Measurements from ENCODE around the gene SSBP2.

SSBP2 gene

DNA sequence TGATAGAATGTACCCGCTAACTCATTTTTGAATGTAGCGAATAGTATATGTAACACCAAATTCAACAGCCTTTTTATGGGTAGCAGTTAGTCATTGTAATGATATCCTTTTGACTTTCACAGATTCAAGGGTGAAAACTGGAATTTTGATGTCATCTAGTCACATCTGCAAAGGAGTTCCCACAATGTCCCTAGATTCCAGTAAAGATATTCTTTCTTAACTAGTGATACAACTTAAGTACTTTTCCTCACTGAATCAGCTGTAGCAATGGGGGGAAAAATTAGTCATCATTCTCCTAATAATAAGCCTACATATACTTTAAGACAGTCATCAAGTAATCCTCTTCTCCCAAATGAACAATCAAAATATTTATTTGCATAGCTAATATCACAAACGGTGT lies 11.5 kb upstream of the SSBP2 start:
- TF ChIP-seq, protein P1, sequence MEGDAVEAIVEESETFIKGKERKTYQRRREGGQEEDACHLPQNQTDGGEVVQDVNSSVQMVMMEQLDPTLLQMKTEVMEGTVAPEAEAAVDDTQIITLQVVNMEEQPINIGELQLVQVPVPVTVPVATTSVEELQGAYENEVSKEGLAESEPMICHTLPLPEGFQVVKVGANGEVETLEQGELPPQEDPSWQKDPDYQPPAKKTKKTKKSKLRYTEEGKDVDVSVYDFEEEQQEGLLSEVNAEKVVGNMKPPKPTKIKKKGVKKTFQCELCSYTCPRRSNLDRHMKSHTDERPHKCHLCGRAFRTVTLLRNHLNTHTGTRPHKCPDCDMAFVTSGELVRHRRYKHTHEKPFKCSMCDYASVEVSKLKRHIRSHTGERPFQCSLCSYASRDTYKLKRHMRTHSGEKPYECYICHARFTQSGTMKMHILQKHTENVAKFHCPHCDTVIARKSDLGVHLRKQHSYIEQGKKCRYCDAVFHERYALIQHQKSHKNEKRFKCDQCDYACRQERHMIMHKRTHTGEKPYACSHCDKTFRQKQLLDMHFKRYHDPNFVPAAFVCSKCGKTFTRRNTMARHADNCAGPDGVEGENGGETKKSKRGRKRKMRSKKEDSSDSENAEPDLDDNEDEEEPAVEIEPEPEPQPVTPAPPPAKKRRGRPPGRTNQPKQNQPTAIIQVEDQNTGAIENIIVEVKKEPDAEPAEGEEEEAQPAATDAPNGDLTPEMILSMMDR (IDR thresholded peaks at IDR 0.05), result no peak
- H3K36me3 ChIP-seq, result no peaks in the 10 kb centered on the region
- no peaks in the 10 kb centered on the region for H3K4me1 ChIP-seq (ENCODE audit: control insufficient read depth in 1 of 2, insufficient read depth in 1 of 2, low read depth in 1 of 2, low read length in 1 of 2)
- no peaks in the 10 kb centered on the region for H3K27me3 ChIP-seq
- no peaks in the 10 kb centered on the region for H3K9me3 ChIP-seq
- no peak overlapping the region for H3K4me3 ChIP-seq (ENCODE audit: low read depth in 1 of 2, low read length in 1 of 2)
- H3K27ac ChIP-seq, result no peak overlapping the region

DNA sequence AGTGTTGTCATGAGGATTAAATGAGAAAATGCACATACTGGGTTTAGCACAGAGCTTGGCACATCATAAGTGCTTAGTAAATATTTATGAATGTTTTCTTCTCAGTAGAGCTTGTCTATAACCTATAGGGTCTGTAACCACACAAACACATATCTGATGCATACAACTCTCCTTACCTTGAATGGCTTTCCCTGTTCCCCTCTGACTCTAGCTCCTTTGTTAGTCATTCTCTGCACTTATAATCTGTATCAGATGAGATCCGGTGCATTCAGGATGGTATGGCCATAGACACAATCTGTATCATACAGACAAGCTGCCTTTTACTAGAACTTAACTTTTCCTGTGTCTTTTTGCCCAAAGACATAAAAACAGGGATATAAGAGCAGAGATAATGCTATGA lies 11.1 kb upstream of the SSBP2 start:
- no peaks in the 10 kb centered on the region for H3K4me1 ChIP-seq (ENCODE audit: control insufficient read depth in 1 of 2, insufficient read depth in 1 of 2, low read depth in 1 of 2, low read length in 1 of 2)
- H3K9me3 ChIP-seq, result no peaks in the 10 kb centered on the region
- H3K27me3 ChIP-seq, result no peaks in the 10 kb centered on the region
- TF ChIP-seq, protein P1 (IDR thresholded peaks at IDR 0.05), result no peak
- H3K27ac ChIP-seq, result no peak overlapping the region
- no peak overlapping the region for H3K4me3 ChIP-seq (ENCODE audit: low read depth in 1 of 2, low read length in 1 of 2)
- no peaks in the 10 kb centered on the region for H3K36me3 ChIP-seq

DNA sequence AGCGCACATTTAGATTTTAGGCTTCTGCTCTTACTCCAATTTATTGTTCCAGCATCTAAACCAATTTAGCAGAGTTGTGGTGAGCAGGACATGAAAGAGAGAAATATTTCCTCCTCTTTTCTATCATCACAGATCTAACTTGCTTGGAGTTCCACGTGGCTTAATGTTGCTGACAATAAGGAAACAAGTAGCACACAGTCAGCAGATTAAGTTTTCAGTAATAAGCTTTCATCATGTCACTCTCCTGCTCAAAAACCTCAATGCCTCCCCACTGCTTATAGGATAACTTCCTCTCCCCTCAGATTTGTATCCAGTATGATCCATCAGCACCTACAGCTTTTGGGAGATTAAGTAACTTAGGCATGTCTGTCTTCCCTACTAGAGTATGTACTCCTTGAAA lies 10.4 kb upstream of the SSBP2 start:
- TF ChIP-seq, protein P1 (IDR thresholded peaks at IDR 0.05), result no peak
- H3K27ac ChIP-seq, result no peak overlapping the region
- no peaks in the 10 kb centered on the region for H3K9me3 ChIP-seq
- H3K4me1 ChIP-seq (ENCODE audit: control insufficient read depth in 1 of 2, insufficient read depth in 1 of 2, low read depth in 1 of 2, low read length in 1 of 2), result no peaks in the 10 kb centered on the region
- no peaks in the 10 kb centered on the region for H3K36me3 ChIP-seq
- H3K27me3 ChIP-seq, result no peaks in the 10 kb centered on the region
- H3K4me3 ChIP-seq (ENCODE audit: low read depth in 1 of 2, low read length in 1 of 2), result no peak overlapping the region

- TF ChIP-seq, protein P1 (IDR thresholded peaks at IDR 0.05), result no peak
Measured at GRCh38 chr5:81760521-81760920, 9.6 kb upstream of the SSBP2 start.

DNA sequence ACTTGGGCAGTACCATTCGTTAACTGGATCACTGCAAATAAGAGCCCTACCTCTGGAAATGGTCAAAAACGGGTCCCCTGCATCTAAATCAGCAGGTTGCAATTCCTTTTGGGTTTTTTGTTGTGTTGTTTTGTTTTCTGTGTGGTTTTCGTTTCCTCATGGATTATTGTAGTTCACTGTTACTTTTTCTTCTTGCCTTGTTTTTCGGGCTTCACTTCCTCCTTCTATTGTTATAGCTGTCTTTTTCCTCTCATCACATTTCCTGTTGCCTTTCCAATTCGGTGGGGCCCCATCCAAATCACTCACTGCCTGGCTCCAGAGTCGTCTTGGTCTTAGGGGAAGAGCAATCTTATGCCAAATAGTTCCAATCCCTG lies 8.7 kb upstream of the SSBP2 start:
- TF ChIP-seq, protein P1 (IDR thresholded peaks at IDR 0.05), result no peak
- H3K4me1 ChIP-seq (ENCODE audit: control insufficient read depth in 1 of 2, insufficient read depth in 1 of 2, low read depth in 1 of 2, low read length in 1 of 2), result no peaks in the 10 kb centered on the region
- no peaks in the 10 kb centered on the region for H3K27me3 ChIP-seq
- no peak overlapping the region for H3K4me3 ChIP-seq (ENCODE audit: low read depth in 1 of 2, low read length in 1 of 2)
- no peak overlapping the region for H3K27ac ChIP-seq
- H3K36me3 ChIP-seq, result no peaks in the 10 kb centered on the region
- no peaks in the 10 kb centered on the region for H3K9me3 ChIP-seq

More at GRCh38 chr5:81760521-81760920, 9.6 kb upstream of the SSBP2 start:
- Histone ChIP-seq H3K4me1 (ENCODE audit: control insufficient read depth in 1 of 2, insufficient read depth in 1 of 2, low read depth in 1 of 2, low read length in 1 of 2) (no peaks in the 10 kb centered on the region), H3K4me3 (ENCODE audit: low read depth in 1 of 2, low read length in 1 of 2) (no peak overlapping the region), H3K27ac (no peak overlapping the region), H3K36me3 (no peaks in the 10 kb centered on the region), H3K27me3 (no peaks in the 10 kb centered on the region), H3K9me3 (no peaks in the 10 kb centered on the region)

GRCh38 chr5:81757404-81757803 lies 6.5 kb upstream of the SSBP2 start:
- TF ChIP-seq, protein P1 (IDR thresholded peaks at IDR 0.05), result no peak
- Histone ChIP-seq H3K4me1 (ENCODE audit: control insufficient read depth in 1 of 2, insufficient read depth in 1 of 2, low read depth in 1 of 2, low read length in 1 of 2) (no peaks in the 10 kb centered on the region), H3K36me3 (no peaks in the 10 kb centered on the region), H3K27ac (no peak overlapping the region), H3K9me3 (no peaks in the 10 kb centered on the region), H3K27me3 (no peaks in the 10 kb centered on the region), H3K4me3 (ENCODE audit: low read depth in 1 of 2, low read length in 1 of 2) (no peak overlapping the region)

Measured in neutrophil (primary cell).